HepG2 (cell line): ENCODE measurements around the gene BLVRA. TPM values are rescaled to one million over a fixed set of nuclear protein-coding genes. Genes with fewer than 3 reads are reported as not detected.

Experiments used
- ATAC-seq: fragments of 200-7000 bp; cut with Tn5 transposase; 3 replicates; pipeline ENCODE4 v1.9.1; 2020; ENCODE audit warnings: mild to moderate bottlenecking, moderate library complexity
- BruUV-seq: library from RNA; stranded (reverse); fragments of 400-500 nt; replicated peaks from 2 replicates; lab custom pipeline; 2021; lab: Mats Ljungman, UMichigan
- CTCF ChIA-PET: fragments of 300-600 bp; formaldehyde crosslinking; extraction: SDS; loops from one replicate; lab custom pipeline; 2021; ENCODE audit warnings: low total read pairs, inconsistent platforms, low intra/inter-chr PET ratio; lab: Yijun Ruan, JAX
- POLR2A ChIA-PET: fragments of 350-600 bp; sonication (Branson Sonifier 250); formaldehyde crosslinking; loops from one replicate; lab custom pipeline; 2020; ENCODE audit warnings: antibody characterized with exemption, inconsistent platforms; lab: Yijun Ruan, JAX
- DNase-seq: peaks from one replicate; pipeline ENCODE4 v3.0.0-alpha.2; 2015; ENCODE audit warnings: low spot score
- FAIRE-seq: peaks from 3 replicates; lab custom pipeline; 2011; peaks lifted over from hg19 to GRCh38; lab: Jason Lieb, UNC
- H2AFZ ChIP-seq: one replicate; pipeline ENCODE4 v1.6.1; 2011; ENCODE audit warnings: low read length, inconsistent platforms
- H3K27ac ChIP-seq: fragments of 300-600 bp; 3 replicates; pipeline ENCODE4 v1.8.0; 2011; ENCODE audit warnings: mixed run types, mild to moderate bottlenecking, mixed read lengths, low read length, inconsistent platforms; ENCODE audit not compliant: insufficient read depth; ENCODE audit errors: extremely low read length
- H3K27me3 ChIP-seq, 2 experiments: fragments of 200-600 bp in 1 of 2; 2 replicates in 1 of 2; 3 replicates in 1 of 2; pipeline versions ENCODE4 v1.6.0 to v1.8.0; 2011; ENCODE audit warnings: low read length in 2 of 2, mild to moderate bottlenecking in 2 of 2, moderate library complexity in 2 of 2, inconsistent platforms in 1 of 2; ENCODE audit not compliant: insufficient read depth in 2 of 2, control insufficient read depth in 1 of 2
- H3K36me3 ChIP-seq, 2 experiments: fragments of 200-600 bp in 1 of 2; replicated peaks in 1 of 2; 2 replicates in 1 of 2; 3 replicates in 1 of 2; pipeline versions ENCODE4 v1.5.1 to v1.8.0; 2011; ENCODE audit warnings: low read length in 2 of 2, inconsistent platforms in 1 of 2; ENCODE audit not compliant: insufficient read depth in 2 of 2, control insufficient read depth in 1 of 2
- H3K4me1 ChIP-seq: 2 replicates; pipeline ENCODE4 v1.5.1; 2012; ENCODE audit warnings: low read length, inconsistent platforms; ENCODE audit not compliant: insufficient read depth
- H3K4me2 ChIP-seq: 2 replicates; pipeline ENCODE4 v1.6.0; 2011; ENCODE audit warnings: low read depth, low read length, inconsistent platforms
- H3K4me3 ChIP-seq, 3 experiments: fragments of 200-600 bp in 1 of 3; sonication (generic), shearing (Covaris generic) in 1 of 3; replicated peaks in 1 of 3; 2 replicates each; pipeline ENCODE4 v1.5.1; 2011 to 2016; ENCODE audit warnings: low read length in 3 of 3, inconsistent platforms in 2 of 3, low read depth in 2 of 3, mild to moderate bottlenecking in 2 of 3, control low read depth in 1 of 3, mixed read lengths in 1 of 3; ENCODE audit not compliant: insufficient read depth in 1 of 3
- H3K79me2 ChIP-seq: one replicate; pipeline ENCODE4 v1.6.1; 2011; ENCODE audit warnings: low read length, inconsistent platforms; ENCODE audit not compliant: insufficient read depth
- H3K9ac ChIP-seq: 2 replicates; pipeline ENCODE4 v1.6.0; 2011; ENCODE audit warnings: mild to moderate bottlenecking, low read depth, low read length, inconsistent platforms; ENCODE audit not compliant: insufficient read depth
- H3K9me3 ChIP-seq: 2 replicates; pipeline ENCODE4 v1.5.1; 2012; ENCODE audit warnings: mild to moderate bottlenecking, low read length
- H4K20me1 ChIP-seq: 2 replicates; pipeline ENCODE4 v1.6.0; 2011; ENCODE audit warnings: inconsistent platforms, mild to moderate bottlenecking, low read length, moderate library complexity; ENCODE audit not compliant: insufficient read depth
- FOSL2 ChIP-seq: sonication (generic); formaldehyde crosslinking; IDR thresholded peaks from 2 replicates; pipeline ENCODE4 v1.4.0; 2020; ENCODE audit warnings: missing genetic modification reagents
- MXD1 ChIP-seq: sonication (generic); formaldehyde crosslinking; IDR thresholded peaks from 2 replicates; pipeline ENCODE4 v1.4.0; 2020; ENCODE audit warnings: mild to moderate bottlenecking, missing genetic modification reagents
- RBM22 ChIP-seq: fragments of 200-400 bp; formaldehyde crosslinking; optimal IDR thresholded peaks from 2 replicates; pipeline ENCODE3; 2017; ENCODE audit warnings: mild to moderate bottlenecking, low read length, moderate library complexity
- ZBTB37 ChIP-seq: sonication (generic); formaldehyde crosslinking; IDR thresholded peaks from 2 replicates; pipeline ENCODE4 v1.4.0; 2020; ENCODE audit warnings: mild to moderate bottlenecking, missing genetic modification reagents
- ZMYM3 ChIP-seq: sonication (generic); formaldehyde crosslinking; IDR thresholded peaks from 2 replicates; pipeline ENCODE4 v1.5.1; 2020; ENCODE audit warnings: mild to moderate bottlenecking, missing genetic modification reagents
- ZNF770 ChIP-seq: sonication (generic); formaldehyde crosslinking; IDR thresholded peaks from 2 replicates; pipeline ENCODE4 v1.5.0; 2020; ENCODE audit warnings: mild to moderate bottlenecking, missing genetic modification reagents
- WGBS: methylation state at CpG from one replicate; pipeline ENCODE4 v1.1.6; 2017; ENCODE audit warnings: low lambda C conversion rate; 5-methylcytosine and 5-hydroxymethylcytosine counted together
- in situ Hi-C: cut with HindIII; loops from 2 replicates; pipeline ENCODE4 v1.10.0; 2017; ENCODE audit warnings: low pct_unique_long_range_greater_than_20kb; ENCODE audit not compliant: extremely low pct_ligation_motif_present
- intact Hi-C: fragments of 100-400 bp; cut with micrococcal nuclease; formaldehyde crosslinking; loops from one replicate; pipeline ENCODE4 v1.10.0; 2022; ENCODE audit not compliant: unreplicated experiment
- polyA plus RNA-seq, 8 experiments: library from polyadenylated mRNA; depleted of rRNA in 3 of 8; stranded (reverse) in 7 of 8; unstranded in 1 of 8; fragments of >200 nt; fragmentation: Illumina TruSeq in 4 of 8; extraction: Trizol in 4 of 8; gene quantifications; 2 replicates each; pipeline versions ENCODE4 v1.2.1 to v1.2.3, GENCODE V29; 2011 to 2016; ENCODE audit warnings: low read depth in 4 of 8, missing spikeins in 1 of 8, mixed read lengths in 1 of 8; ENCODE audit not compliant: insufficient read depth in 1 of 8
- total RNA-seq, 5 experiments: library from RNA; depleted of rRNA; stranded (reverse); fragments of >200 nt; fragmentation: Illumina TruSeq; extraction: Trizol; gene quantifications; 2 replicates each; pipeline ENCODE4 v1.2.3, GENCODE V29; 2016; ENCODE audit warnings: low read depth in 1 of 5

Gene BLVRA
- total and polyA plus RNA-seq, 2 of the 13 experiments (the other 11 are each of a cell fraction or from before 2014, with no cell fraction given): 39.2 to 64.2 TPM

GRCh38 chr7:43768887-43769272 is 10.4 kb downstream of the BLVRA start:
- in situ Hi-C loops: no loop called here
- intact Hi-C loops: no loop called here
- 86% methylated on average over 4 of the region's 4 CpGs for WGBS
- Histone ChIP-seq H3K27ac (peak overlapping the region; percentile 93), H3K4me2 (0 out of 2 replicates have a peak overlapping the region, but pooled peaks have one; percentile 59), H3K79me2 (peaks cover 8% of the 10 kb centered on the region), H2AFZ (no peak overlapping the region), H3K36me3 (peaks cover 1 to 9% of the 10 kb centered on the region in 2 experiments; a peak in 3 of 5 replicates), H3K4me1 (peaks cover 79% of the 10 kb centered on the region), H4K20me1 (no peaks in the 10 kb centered on the region), H3K27me3 (no peaks in the 10 kb centered on the region), H3K4me3 (no peak overlapping the region), H3K9me3 (no peaks in the 10 kb centered on the region), H3K9ac (0 out of 2 replicates have a peak overlapping the region, but pooled peaks have one; percentile 23)
- DNase-seq (peak; percentile 30), FAIRE-seq (no peak), ATAC-seq (no peak)
- CTCF ChIA-PET: no interaction called here
- POLR2A ChIA-PET: interaction anchor here (1.2 to 3.2 kb wide), 5 partner anchors 10 to 39 kb away, joined by 4 to 28 read pairs (median 8); partner anchors contain the start of genes BLVRA and COA1
- no TSS peak for BruUV-seq
- peak; percentile 60; the same call in 1 of the 2 replicates for TF ChIP-seq ZMYM3
- TF ChIP-seq ZNF770 (CRISPR knock-in tag): peak; percentile 98
- peak; percentile 82 for TF ChIP-seq FOSL2 (CRISPR knock-in tag)
- TF ChIP-seq ZBTB37 (CRISPR knock-in tag): no peak
- TF ChIP-seq MXD1 (CRISPR knock-in tag): no peak
- TF ChIP-seq RBM22: no peak
